ENCODE measurements around the gene TM9SF1. TPM values are rescaled to one million over a fixed set of nuclear protein-coding genes. Genes with fewer than 3 reads are reported as not detected.

The TM9SF1 gene
- total and polyA plus RNA-seq, 2 of the 13 experiments (the other 11 are each of a cell fraction or from before 2014, with no cell fraction given): 83.2 to 110 TPM

DNA sequence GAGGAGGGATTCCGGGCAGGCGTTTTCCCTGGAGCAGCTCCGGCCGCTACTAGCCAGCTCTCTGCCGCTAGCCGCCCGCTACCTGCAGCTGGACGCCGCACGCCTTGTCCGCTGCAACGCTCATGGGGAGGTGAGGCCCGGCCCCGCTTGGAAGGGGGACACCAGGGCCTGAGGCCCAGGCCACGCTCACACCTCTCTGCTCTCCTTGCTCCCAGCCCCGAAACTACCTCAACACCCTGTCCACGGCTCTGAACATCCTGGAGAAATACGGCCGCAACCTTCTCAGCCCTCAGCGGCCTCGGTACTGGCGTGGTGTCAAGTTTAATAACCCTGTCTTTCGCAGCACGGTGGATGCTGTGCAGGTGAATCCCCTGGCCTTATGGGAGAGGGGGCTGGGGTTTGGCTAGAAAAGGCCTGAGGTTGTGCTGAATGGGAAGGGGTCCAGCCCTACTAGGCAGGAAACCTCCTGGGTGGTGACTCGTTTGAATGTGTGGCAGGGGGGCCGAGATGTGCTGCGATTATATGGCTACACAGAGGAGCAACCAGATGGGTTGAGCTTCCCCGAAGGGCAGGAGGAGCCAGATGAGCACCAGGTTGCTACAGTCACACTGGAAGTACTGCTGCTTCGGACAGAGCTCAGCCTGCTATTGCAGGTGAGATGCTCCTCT is 47.3 kb downstream of the TM9SF1 start (continued):
- TF ChIP-seq, protein P1, sequence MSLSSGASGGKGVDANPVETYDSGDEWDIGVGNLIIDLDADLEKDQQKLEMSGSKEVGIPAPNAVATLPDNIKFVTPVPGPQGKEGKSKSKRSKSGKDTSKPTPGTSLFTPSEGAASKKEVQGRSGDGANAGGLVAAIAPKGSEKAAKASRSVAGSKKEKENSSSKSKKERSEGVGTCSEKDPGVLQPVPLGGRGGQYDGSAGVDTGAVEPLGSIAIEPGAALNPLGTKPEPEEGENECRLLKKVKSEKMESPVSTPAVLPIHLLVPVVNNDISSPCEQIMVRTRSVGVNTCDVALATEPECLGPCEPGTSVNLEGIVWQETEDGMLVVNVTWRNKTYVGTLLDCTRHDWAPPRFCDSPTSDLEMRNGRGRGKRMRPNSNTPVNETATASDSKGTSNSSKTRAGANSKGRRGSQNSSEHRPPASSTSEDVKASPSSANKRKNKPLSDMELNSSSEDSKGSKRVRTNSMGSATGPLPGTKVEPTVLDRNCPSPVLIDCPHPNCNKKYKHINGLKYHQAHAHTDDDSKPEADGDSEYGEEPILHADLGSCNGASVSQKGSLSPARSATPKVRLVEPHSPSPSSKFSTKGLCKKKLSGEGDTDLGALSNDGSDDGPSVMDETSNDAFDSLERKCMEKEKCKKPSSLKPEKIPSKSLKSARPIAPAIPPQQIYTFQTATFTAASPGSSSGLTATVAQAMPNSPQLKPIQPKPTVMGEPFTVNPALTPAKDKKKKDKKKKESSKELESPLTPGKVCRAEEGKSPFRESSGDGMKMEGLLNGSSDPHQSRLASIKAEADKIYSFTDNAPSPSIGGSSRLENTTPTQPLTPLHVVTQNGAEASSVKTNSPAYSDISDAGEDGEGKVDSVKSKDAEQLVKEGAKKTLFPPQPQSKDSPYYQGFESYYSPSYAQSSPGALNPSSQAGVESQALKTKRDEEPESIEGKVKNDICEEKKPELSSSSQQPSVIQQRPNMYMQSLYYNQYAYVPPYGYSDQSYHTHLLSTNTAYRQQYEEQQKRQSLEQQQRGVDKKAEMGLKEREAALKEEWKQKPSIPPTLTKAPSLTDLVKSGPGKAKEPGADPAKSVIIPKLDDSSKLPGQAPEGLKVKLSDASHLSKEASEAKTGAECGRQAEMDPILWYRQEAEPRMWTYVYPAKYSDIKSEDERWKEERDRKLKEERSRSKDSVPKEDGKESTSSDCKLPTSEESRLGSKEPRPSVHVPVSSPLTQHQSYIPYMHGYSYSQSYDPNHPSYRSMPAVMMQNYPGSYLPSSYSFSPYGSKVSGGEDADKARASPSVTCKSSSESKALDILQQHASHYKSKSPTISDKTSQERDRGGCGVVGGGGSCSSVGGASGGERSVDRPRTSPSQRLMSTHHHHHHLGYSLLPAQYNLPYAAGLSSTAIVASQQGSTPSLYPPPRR (CRISPR knock-in tag; IDR thresholded peaks at IDR 0.05; ENCODE audit: borderline replicate concordance): peak; percentile 61
- TF ChIP-seq ZBTB42 (CRISPR knock-in tag; IDR thresholded peaks at IDR 0.05) (no peak), MXD4 (CRISPR knock-in tag; IDR thresholded peaks at IDR 0.05) (0 out of 2 replicates have a peak, but pooled peaks have one; percentile 20), CBFB (CRISPR knock-in tag; IDR thresholded peaks at IDR 0.05) (no peak), NCOA1 (CRISPR knock-in tag; IDR thresholded peaks at IDR 0.05) (no peak), SOX5 (CRISPR knock-in tag; IDR thresholded peaks at IDR 0.05; ENCODE audit: borderline replicate concordance) (no peak; the same call in 1 of the 2 replicates), ZNF235 (CRISPR knock-in tag; IDR thresholded peaks at IDR 0.05; ENCODE audit: borderline replicate concordance) (peak; percentile 97), RFX3 (CRISPR knock-in tag; IDR thresholded peaks at IDR 0.05) (no peak), PRMT3 (CRISPR knock-in tag; IDR thresholded peaks at IDR 0.05; ENCODE audit: borderline replicate concordance, low read depth) (no peak), ZNF510 (CRISPR knock-in tag; IDR thresholded peaks at IDR 0.05; ENCODE audit: low read depth) (peak; percentile 60; the same call in 1 of the 2 replicates), ZNF143 (CRISPR knock-in tag; IDR thresholded peaks at IDR 0.05) (peak; percentile 26; the same call in 1 of the 2 replicates), ZBTB3 (CRISPR knock-in tag; IDR thresholded peaks at IDR 0.05; ENCODE audit: borderline replicate concordance, low read depth) (0 out of 2 replicates have a peak, but pooled peaks have one; percentile 12)
- TF ChIP-seq, protein P2, sequence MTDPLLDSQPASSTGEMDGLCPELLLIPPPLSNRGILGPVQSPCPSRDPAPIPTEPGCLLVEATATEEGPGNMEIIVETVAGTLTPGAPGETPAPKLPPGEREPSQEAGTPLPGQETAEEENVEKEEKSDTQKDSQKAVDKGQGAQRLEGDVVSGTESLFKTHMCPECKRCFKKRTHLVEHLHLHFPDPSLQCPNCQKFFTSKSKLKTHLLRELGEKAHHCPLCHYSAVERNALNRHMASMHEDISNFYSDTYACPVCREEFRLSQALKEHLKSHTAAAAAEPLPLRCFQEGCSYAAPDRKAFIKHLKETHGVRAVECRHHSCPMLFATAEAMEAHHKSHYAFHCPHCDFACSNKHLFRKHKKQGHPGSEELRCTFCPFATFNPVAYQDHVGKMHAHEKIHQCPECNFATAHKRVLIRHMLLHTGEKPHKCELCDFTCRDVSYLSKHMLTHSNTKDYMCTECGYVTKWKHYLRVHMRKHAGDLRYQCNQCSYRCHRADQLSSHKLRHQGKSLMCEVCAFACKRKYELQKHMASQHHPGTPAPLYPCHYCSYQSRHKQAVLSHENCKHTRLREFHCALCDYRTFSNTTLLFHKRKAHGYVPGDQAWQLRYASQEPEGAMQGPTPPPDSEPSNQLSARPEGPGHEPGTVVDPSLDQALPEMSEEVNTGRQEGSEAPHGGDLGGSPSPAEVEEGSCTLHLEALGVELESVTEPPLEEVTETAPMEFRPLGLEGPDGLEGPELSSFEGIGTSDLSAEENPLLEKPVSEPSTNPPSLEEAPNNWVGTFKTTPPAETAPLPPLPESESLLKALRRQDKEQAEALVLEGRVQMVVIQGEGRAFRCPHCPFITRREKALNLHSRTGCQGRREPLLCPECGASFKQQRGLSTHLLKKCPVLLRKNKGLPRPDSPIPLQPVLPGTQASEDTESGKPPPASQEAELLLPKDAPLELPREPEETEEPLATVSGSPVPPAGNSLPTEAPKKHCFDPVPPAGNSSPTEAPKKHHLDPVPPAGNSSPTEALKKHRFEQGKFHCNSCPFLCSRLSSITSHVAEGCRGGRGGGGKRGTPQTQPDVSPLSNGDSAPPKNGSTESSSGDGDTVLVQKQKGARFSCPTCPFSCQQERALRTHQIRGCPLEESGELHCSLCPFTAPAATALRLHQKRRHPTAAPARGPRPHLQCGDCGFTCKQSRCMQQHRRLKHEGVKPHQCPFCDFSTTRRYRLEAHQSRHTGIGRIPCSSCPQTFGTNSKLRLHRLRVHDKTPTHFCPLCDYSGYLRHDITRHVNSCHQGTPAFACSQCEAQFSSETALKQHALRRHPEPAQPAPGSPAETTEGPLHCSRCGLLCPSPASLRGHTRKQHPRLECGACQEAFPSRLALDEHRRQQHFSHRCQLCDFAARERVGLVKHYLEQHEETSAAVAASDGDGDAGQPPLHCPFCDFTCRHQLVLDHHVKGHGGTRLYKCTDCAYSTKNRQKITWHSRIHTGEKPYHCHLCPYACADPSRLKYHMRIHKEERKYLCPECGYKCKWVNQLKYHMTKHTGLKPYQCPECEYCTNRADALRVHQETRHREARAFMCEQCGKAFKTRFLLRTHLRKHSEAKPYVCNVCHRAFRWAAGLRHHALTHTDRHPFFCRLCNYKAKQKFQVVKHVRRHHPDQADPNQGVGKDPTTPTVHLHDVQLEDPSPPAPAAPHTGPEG (CRISPR knock-in tag; IDR thresholded peaks at IDR 0.05): peak; percentile 38; the same call in 1 of the 2 replicates
- TF ChIP-seq, protein P3, sequence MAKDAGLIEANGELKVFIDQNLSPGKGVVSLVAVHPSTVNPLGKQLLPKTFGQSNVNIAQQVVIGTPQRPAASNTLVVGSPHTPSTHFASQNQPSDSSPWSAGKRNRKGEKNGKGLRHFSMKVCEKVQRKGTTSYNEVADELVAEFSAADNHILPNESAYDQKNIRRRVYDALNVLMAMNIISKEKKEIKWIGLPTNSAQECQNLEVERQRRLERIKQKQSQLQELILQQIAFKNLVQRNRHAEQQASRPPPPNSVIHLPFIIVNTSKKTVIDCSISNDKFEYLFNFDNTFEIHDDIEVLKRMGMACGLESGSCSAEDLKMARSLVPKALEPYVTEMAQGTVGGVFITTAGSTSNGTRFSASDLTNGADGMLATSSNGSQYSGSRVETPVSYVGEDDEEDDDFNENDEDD (CRISPR knock-in tag; IDR thresholded peaks at IDR 0.05; ENCODE audit: borderline replicate concordance): 0 out of 2 replicates have a peak, but pooled peaks have one; percentile 10
- TF ChIP-seq, protein P4, sequence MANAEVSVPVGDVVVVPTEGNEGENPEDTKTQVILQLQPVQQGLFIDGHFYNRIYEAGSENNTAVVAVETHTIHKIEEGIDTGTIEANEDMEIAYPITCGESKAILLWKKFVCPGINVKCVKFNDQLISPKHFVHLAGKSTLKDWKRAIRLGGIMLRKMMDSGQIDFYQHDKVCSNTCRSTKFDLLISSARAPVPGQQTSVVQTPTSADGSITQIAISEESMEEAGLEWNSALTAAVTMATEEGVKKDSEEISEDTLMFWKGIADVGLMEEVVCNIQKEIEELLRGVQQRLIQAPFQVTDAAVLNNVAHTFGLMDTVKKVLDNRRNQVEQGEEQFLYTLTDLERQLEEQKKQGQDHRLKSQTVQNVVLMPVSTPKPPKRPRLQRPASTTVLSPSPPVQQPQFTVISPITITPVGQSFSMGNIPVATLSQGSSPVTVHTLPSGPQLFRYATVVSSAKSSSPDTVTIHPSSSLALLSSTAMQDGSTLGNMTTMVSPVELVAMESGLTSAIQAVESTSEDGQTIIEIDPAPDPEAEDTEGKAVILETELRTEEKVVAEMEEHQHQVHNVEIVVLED (CRISPR knock-in tag; IDR thresholded peaks at IDR 0.05; ENCODE audit: borderline replicate concordance): no peak
